ENCODE data around the gene TRPC4AP.
A peak's percentile ranks its signal among the peaks of the same experiment; 100 is the strongest.

The TRPC4AP gene

GRCh38 chr20:34983995-34984735 is 108.4 kb downstream of the TRPC4AP start:
- DNase-seq, result no peak

GRCh38 chr20:34983089-34983820 is 109.4 kb downstream of the TRPC4AP start:
- DNase-seq, result no peak

DNA sequence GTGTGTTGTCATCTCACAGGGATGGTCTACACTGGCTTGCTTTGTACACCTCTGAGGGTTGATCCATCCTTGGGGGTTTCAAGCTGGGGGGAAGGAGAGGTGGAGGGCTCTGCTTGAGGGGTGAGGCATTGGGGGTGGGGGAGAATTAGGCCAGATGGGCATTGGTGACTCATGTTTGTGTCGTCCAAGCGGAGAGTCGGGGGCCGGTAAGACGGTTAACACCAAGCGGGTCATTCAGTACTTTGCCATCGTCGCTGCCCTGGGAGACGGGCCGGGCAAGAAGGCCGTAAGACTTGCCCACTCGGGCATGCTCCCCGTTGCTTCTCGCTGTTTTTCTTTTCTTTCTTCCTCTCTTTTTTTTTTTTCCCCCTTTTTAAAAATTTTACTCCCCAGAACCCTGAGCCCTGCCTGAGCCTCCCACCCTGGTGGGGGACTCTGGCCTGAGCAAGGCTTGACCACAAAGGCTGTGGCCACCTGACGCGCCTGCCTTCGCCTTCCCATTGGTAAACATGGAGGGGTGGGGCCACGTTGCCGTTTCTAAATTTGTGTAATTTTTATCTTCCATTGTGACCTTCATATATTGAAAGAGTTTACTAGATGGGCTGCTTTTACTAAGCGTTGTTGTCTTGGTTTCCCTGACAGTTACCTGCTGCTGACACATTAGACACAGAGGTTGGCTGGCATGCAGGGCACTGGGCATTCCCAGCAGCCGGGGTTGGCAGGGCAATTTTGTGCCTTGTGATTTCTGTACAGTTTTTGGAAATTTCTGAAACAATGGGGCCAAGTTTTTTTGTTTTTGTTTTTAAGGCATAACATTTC is 110.1 kb downstream of the TRPC4AP start:
- no peak for DNase-seq

DNA sequence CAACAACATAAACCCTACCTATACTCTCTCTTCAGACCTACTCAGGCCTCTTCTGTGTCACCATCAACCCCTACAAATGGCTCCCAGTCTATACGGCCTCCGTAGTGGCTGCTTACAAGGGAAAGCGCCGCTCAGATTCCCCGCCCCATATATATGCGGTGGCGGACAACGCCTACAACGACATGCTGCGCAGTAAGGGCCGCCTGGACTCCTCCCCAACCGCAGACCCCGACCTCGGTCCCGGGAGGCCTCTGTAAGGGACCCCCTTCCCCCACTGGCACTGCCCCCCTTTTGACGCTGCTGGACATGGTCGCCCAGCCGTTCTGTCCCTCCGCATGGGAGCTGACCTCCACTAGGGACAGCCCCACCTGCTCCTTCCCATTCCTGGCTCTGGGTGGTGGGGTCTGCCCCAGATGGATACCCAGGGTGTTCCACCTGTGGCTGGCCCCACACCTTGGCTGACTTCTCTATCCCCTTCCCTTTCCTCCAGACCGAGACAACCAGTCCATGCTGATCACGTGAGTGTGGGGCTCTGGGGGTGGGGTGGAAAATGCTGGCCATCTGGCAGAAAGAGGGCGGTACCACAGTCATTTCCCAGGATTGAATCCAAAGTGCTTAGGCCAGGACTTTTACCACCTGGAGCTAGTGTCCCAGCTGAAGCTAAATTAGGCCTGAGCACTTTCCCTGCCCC is 111.9 kb downstream of the TRPC4AP start:
- DNase-seq, result peak; percentile 33 to 36

GRCh38 chr20:34979366-34980153 is 113.0 kb downstream of the TRPC4AP start:
- no peak for DNase-seq

DNA sequence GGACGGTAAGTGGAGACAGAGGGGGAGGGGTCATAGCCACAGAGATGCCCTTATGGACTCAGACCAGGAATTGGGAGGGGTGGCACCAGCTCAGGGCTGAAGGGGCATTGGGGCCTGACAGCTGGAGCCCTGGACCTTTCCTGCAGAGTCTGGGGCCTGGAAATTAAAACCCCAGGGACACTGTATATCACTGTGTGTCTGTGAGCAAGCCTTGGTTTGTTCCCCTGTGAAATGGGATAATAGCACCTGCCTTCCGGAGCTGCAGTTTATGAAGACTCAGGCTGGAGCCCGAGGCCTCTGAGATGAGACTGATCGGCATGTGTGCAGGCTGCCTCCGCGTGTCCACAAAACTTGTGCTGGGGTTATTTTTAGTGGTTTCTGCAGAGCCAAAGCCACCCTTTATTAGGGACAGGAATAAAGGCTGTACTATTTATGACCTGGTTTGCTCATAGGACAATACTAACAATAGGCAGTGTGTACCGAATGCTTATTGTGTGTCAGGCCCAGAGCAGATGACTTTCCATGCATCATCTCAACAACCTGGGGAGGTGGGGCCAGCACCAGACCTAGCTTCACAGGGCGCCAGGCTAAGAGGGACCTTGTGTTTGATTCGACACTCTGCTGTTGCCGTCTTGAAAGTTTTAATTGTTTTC is 114.4 kb downstream of the TRPC4AP start:
- DNase-seq, result no peak

GRCh38 chr20:34977365-34978091 is 115.1 kb downstream of the TRPC4AP start:
- no peak for DNase-seq

- no peak for DNase-seq
These were observed 116.3 kb downstream of the TRPC4AP start for GRCh38 chr20:34976286-34976685.

- DNase-seq, result no peak
These were observed 118.4 kb downstream of the TRPC4AP start for GRCh38 chr20:34974246-34974645.

DNA sequence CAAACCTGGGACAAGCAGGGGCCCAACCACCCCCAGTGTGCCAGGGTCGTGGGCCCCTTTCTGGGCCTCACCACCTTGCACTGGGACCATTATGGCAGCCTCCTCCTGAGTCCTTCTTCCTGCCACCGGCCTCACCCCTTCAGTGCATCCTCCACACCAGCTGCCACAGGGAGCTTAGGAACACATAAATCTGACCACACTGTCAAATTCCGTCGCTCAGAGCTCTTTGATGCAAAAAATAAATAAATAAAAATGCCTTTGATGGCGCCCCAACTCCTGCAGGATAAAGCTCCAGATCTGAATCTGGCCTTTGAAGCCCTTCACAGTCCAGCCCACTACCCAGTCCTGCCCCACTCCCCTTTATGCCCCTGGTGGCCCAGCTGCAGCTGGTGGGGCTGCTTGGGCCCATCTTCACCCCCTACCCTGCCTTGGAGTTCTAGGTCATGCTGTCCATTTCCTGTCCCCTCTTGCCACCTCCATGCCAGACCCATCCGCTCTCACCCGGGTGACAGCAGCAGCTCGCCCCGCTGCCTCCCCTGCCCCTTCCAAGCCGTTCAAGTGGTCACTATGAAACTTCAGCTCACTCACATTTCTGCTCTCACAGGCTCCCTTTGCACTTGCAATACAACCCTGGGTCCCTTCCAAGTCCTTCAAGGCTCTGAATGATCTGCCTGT is 120.9 kb downstream of the TRPC4AP start:
- no peak for DNase-seq

- DNase-seq, result no peak
These were observed 121.6 kb downstream of the TRPC4AP start for GRCh38 chr20:34970846-34971560.

DNA sequence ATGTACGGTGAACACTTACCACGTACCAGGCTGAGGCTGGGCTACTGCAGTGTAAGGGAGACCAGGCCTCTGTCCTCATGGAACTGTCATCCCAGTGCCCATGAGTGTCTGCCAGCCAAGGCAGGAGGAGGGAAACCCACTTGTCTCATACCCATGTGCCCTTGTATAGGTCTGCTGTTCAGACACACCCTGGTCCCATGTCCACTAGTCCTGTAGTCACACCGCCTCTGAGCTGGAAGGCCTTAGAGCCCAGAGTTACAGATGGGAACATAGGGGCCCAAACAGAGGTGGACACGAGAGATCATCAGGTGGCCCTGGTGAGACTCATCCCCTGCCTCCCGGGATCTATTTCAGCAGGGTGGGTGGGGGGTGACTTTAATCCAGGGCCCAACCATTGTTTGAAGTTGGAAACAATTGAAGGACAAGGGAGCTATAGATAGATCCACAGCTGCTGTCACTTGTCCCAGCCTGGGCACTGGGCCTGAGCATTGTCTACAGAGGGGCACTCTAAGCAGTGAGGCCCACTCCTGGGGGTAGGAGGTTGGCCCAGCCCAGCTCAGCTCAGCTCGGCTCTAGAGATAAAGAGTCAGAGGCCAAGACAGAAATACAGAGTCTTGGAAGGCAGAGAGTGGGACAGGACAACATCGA is 122.3 kb downstream of the TRPC4AP start:
- no peak for DNase-seq

DNA sequence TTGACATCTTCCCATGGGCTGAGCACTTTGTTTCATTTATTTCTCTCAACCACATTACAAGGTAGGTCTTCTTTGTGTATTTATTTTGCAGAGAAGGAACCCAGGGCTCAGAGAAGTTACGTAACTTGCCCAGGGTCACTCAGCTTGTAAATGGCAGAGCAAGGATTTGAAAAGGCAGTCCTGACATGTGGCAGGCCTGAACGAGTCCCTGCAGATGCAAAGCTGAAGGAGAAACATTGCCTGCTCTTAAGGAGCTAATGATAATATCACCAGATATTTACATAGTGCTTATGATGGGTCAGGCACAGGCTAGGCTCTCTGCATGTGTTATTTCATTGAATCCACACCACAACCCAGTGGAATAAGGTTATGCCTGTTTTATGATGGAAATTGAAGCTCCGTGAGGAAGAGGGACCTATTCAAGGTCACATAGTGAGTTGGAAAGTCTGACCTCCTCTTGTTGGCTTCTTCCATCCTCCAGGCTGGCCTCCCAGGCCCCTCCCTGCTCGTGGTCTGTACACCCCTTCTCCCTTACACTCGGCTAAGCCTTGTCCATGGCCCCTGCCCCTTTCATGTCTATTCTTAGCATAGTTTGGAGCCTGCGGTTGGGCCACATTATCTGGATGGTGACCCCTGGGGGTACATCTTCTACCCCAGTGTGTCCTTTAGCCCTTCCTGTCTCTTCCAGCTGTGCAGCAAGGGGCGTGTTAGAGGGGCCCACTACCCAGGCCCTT is 124.4 kb downstream of the TRPC4AP start:
- DNase-seq, result no peak

GRCh38 chr20:34967421-34967820 is 125.2 kb downstream of the TRPC4AP start:
- no peak for DNase-seq

- no peak for DNase-seq
These were observed 127.6 kb downstream of the TRPC4AP start for GRCh38 chr20:34965051-34965450.

DNA sequence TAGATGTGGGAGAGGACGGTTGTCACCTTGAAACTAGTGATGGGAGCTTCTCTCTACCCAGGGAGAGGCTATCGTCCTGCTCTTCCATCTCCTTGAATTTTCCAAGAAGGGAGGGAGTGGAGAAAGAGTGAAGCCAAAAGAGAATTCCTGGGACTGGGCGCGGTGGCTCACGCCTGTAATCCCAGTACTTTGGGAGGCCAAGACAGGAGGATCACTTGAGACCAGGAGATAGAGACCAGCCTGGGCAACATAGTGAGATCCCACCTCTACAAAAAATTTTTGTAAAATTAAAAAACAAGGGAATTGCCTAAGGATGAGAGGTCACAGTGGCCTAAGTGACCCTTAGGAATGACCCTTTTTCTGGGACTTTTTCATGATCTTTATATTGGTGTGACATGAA is 128.1 kb downstream of the TRPC4AP start:
- DNase-seq, result no peak

DNA sequence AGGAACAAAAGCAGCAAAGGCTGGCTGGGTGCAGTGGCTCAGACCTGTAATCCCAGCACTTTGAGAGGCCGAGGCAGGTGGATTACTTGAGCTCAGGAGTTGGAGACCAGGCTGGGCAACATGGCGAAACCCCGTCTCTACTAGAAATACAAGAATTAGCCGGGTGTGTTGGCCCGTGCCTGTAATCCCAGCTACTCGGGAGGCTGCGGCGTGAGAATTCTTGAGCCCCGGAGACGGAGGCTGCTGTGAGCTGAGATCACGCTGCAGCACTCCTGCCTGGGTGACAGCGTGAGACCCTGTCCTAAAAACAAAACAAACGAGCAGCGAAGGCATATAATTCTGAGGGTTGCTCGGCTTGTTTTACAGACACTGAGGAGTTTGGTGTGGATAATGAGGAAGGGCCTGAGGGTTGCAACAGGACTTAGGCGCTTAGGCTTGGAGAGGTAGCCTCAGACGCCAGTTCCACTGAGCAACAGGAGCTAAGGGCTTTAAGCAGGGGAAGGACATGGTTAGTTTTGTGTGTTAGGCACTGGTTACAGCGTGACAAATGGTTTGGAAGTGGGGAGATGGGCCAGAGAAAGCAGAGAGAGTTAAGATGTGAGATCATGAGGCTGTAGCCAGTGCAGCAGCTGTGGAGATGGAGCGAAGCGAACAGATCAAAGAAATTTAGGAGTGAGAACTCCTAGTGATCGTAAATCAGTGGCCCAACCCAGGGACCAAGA is 135.7 kb downstream of the TRPC4AP start:
- no peak for DNase-seq

DNA sequence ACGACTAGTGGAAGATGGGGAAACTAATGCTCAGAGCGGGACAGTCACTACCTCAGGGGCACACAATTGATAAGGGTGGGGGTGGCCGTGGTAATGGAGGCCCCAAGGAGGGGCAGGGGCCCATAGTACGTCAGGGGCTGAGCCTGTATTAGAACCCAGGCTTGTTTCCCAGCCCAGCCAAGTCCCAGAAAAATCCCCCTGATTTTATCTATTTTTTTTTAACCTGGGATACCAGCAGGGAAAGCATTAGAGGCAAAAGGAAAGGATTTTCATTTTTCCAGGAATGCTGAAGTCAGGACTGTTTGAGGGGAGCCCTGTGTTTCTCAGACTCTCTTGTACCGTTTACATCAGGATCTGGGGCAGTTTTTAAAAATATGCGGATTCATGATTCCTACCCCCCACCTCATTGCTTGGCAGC is 136.6 kb downstream of the TRPC4AP start:
- DNase-seq, result no peak

All from SHP77 (cell line).